ENCODE data around the gene DNAH9.

Gene DNAH9

GRCh38 chr17:11730747-11731146 is 132.5 kb downstream of the DNAH9 start:
- no peak for TF ChIP-seq CTCF (IDR thresholded peaks at IDR 0.05; ENCODE audit: low read depth, low read length)

GRCh38 chr17:11736613-11737312 is 138.5 kb downstream of the DNAH9 start:
- no peak for DNase-seq (ENCODE audit: extremely low read depth, low read depth)

More at GRCh38 chr17:11730747-11731146, 132.5 kb downstream of the DNAH9 start:
- no peak for DNase-seq (ENCODE audit: extremely low read depth, low read depth)

GRCh38 chr17:11737313-11737679 is 139.0 kb downstream of the DNAH9 start:
- TF ChIP-seq CTCF (IDR thresholded peaks at IDR 0.05; ENCODE audit: low read depth, low read length), result no peak
- no peak for DNase-seq (ENCODE audit: extremely low read depth, low read depth)

More at GRCh38 chr17:11736613-11737312, 138.5 kb downstream of the DNAH9 start:
- TF ChIP-seq CTCF (IDR thresholded peaks at IDR 0.05; ENCODE audit: low read depth, low read length), result no peak

- no peak for TF ChIP-seq CTCF (IDR thresholded peaks at IDR 0.05; ENCODE audit: low read depth, low read length)
- no peak for DNase-seq (ENCODE audit: extremely low read depth, low read depth)
Measured at GRCh38 chr17:11738151-11738550, 139.9 kb downstream of the DNAH9 start.

GRCh38 chr17:11739351-11739750 is 141.1 kb downstream of the DNAH9 start:
- no peak for DNase-seq (ENCODE audit: extremely low read depth, low read depth)
- no peak for TF ChIP-seq CTCF (IDR thresholded peaks at IDR 0.05; ENCODE audit: low read depth, low read length)

GRCh38 chr17:11739848-11740247 is 141.6 kb downstream of the DNAH9 start:
- DNase-seq (ENCODE audit: extremely low read depth, low read depth), result no peak
- no peak for TF ChIP-seq CTCF (IDR thresholded peaks at IDR 0.05; ENCODE audit: low read depth, low read length)

GRCh38 chr17:11742886-11743285 is 144.6 kb downstream of the DNAH9 start:
- no peak for TF ChIP-seq CTCF (IDR thresholded peaks at IDR 0.05; ENCODE audit: low read depth, low read length)
- no peak for DNase-seq (ENCODE audit: extremely low read depth, low read depth)

Data from AG09319 (cell line).